Parathyroid adenoma (tissue), 2 donors: Measurements from ENCODE around the gene WWP2.
"Not testable (repeated sequence)": the region's sequence is repeated elsewhere in the genome, so short reads cannot be mapped to it uniquely, and the experiment has no call there.

Experiments used
- H2AFZ ChIP-seq: fragments of 300-600 bp; sonication (generic); one replicate; pipeline ENCODE4 v1.7.0; 2017; ENCODE audit warnings: antibody characterized with exemption, mild to moderate bottlenecking
- H3K27ac ChIP-seq: fragments of 300-600 bp; sonication (generic); one replicate; pipeline ENCODE4 v1.7.0; 2017
- H3K27me3 ChIP-seq: fragments of 300-600 bp; sonication (generic); one replicate; pipeline ENCODE4 v1.7.0; 2017; ENCODE audit warnings: low read length; ENCODE audit not compliant: control insufficient read depth, insufficient read depth
- H3K36me3 ChIP-seq: fragments of 300-600 bp; sonication (generic); one replicate; pipeline ENCODE4 v1.7.0; 2017; ENCODE audit warnings: low read length; ENCODE audit not compliant: control insufficient read depth, insufficient read depth
- H3K4me1 ChIP-seq: fragments of 300-600 bp; sonication (generic); one replicate; pipeline ENCODE4 v1.7.0; 2017; ENCODE audit warnings: control low read depth
- H3K4me2 ChIP-seq: fragments of 300-600 bp; sonication (generic); one replicate; pipeline ENCODE4 v1.7.0; 2017; ENCODE audit warnings: low read length
- H3K4me3 ChIP-seq: fragments of 300-600 bp; sonication (generic); one replicate; pipeline ENCODE4 v1.7.0; 2017; ENCODE audit warnings: low read depth, low read length
- H3K79me2 ChIP-seq: fragments of 300-600 bp; sonication (generic); one replicate; pipeline ENCODE4 v1.7.0; 2017; ENCODE audit warnings: control low read depth
- H3K9ac ChIP-seq: fragments of 300-600 bp; sonication (generic); one replicate; pipeline ENCODE4 v1.7.0; 2017; ENCODE audit warnings: mild to moderate bottlenecking
- H3K9me3 ChIP-seq: fragments of 300-600 bp; sonication (generic); one replicate; pipeline ENCODE4 v1.7.0; 2017; ENCODE audit warnings: low read length; ENCODE audit not compliant: control insufficient read depth
- TF ChIP-seq, protein P1 (sequence below): fragments of 300-600 bp; sonication (generic); IDR thresholded peaks from one replicate; pipeline ENCODE4 v1.7.0; 2017; ENCODE audit warnings: antibody characterized with exemption, mild to moderate bottlenecking
- donor health status: primary hyperparathyroidism.

WWP2 gene

DNA sequence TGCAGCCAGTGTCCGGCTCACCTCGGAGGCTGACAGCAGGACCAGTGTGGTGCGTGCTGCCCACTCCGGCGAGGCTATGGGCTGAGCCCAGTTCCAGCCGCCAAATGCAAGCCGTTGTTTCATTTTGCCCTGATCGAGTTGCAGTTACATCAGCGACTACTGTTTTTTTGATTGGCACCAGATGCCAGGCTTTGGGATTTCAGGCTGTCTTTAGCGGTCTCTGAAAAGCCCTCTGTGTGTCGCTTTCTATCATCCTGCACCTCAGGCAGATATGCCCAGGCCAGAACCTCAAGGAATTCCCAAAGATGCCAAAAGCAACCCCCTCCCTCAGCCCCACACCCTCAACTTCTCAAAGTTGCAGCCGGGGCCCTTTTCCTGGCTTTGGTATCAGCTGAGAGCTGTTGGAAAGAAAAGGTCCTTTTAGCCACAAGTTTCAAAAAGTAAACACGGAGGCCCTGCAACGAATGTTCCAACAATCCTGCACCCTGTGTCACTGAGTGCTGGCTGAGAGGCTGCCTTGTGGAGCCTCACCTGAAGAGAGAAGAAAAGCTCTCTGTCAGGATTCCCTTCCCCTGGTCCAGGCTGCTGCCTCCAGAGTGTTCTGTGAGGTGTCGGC, 58.9 kb downstream of the WWP2 start:
- Histone ChIP-seq H3K27ac (no peak overlapping the region), H3K4me3 (no peak overlapping the region), H3K79me2 (peaks cover 16% of the 10 kb centered on the region), H3K9me3 (no peaks in the 10 kb centered on the region), H3K36me3 (no peaks in the 10 kb centered on the region), H3K4me2 (no peak overlapping the region), H3K9ac (no peak overlapping the region), H3K4me1 (no peaks in the 10 kb centered on the region), H2AFZ (no peak overlapping the region), H3K27me3 (no peaks in the 10 kb centered on the region)
- TF ChIP-seq, protein P1, sequence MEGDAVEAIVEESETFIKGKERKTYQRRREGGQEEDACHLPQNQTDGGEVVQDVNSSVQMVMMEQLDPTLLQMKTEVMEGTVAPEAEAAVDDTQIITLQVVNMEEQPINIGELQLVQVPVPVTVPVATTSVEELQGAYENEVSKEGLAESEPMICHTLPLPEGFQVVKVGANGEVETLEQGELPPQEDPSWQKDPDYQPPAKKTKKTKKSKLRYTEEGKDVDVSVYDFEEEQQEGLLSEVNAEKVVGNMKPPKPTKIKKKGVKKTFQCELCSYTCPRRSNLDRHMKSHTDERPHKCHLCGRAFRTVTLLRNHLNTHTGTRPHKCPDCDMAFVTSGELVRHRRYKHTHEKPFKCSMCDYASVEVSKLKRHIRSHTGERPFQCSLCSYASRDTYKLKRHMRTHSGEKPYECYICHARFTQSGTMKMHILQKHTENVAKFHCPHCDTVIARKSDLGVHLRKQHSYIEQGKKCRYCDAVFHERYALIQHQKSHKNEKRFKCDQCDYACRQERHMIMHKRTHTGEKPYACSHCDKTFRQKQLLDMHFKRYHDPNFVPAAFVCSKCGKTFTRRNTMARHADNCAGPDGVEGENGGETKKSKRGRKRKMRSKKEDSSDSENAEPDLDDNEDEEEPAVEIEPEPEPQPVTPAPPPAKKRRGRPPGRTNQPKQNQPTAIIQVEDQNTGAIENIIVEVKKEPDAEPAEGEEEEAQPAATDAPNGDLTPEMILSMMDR = no peak

DNA sequence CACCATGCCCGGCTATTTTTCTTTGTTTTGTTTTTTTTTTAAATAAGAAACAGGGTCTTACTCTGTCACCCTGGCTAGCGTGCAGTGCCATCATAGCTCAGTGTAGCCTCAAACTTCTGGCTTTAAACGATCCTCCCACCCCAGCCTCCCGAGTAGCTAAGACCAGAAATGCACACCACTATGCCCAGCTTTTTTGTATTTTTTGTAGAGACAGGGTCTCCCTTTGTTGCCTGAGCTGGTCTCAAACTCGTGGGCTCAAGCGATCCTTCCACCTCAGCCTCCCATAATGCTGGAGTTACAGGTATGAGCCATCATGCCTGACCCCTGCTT, 59.7 kb downstream of the WWP2 start:
- H3K36me3 ChIP-seq = no peaks in the 10 kb centered on the region
- H3K4me3 ChIP-seq = no peak overlapping the region
- H3K4me2 ChIP-seq = no peak overlapping the region
- H2AFZ ChIP-seq = no peak overlapping the region
- no peaks in the 10 kb centered on the region for H3K9me3 ChIP-seq
- TF ChIP-seq, protein P1 = no peak
- H3K9ac ChIP-seq = no peak overlapping the region
- H3K27ac ChIP-seq = no peak overlapping the region
- H3K27me3 ChIP-seq = no peaks in the 10 kb centered on the region
- no peaks in the 10 kb centered on the region for H3K4me1 ChIP-seq
- peaks cover 16% of the 10 kb centered on the region for H3K79me2 ChIP-seq

DNA sequence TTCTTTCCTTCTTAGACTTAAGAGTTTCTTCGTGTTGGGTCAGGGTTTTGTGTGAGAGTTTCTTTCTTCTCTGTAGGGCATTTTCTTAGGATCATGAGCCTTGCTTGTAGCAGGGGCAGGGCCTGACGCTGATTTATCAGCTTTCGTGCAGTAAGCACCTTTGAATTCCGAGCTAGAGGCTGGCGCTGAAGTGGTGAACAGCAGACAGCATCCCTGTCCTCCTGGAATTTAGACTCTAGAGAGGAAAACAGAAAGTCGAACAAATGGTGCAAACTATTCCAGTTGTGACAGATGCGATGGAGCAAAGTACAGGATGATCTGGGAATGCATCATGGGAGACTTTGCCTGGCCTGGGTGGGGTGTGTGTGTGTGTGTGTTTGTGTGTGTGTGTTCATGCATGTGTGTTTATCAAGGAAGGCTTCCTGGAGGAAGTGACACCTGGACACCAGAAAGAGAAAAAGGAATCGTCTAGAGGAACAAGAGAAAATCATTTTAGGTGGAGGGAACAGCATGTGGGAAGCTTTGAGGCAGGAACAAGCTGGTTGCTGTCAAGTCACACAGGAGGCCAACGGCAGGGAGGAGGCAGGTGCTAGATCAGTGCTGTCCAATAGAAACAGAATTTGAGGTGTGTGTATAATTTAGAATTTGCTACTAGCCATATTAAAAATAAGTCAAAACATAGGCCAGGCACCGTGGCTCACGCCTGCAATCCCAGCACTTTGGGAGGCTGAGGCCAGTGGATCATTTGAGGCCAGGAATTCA, 60.2 kb downstream of the WWP2 start:
- H3K9ac ChIP-seq = no peak overlapping the region
- H3K4me3 ChIP-seq = no peak overlapping the region
- H3K4me1 ChIP-seq = no peaks in the 10 kb centered on the region
- peaks cover 13% of the 10 kb centered on the region for H3K79me2 ChIP-seq
- no peak overlapping the region for H3K27ac ChIP-seq
- no peak overlapping the region for H2AFZ ChIP-seq
- no peaks in the 10 kb centered on the region for H3K9me3 ChIP-seq
- no peaks in the 10 kb centered on the region for H3K27me3 ChIP-seq
- no peak overlapping the region for H3K4me2 ChIP-seq
- TF ChIP-seq, protein P1 = no peak
- no peaks in the 10 kb centered on the region for H3K36me3 ChIP-seq

DNA sequence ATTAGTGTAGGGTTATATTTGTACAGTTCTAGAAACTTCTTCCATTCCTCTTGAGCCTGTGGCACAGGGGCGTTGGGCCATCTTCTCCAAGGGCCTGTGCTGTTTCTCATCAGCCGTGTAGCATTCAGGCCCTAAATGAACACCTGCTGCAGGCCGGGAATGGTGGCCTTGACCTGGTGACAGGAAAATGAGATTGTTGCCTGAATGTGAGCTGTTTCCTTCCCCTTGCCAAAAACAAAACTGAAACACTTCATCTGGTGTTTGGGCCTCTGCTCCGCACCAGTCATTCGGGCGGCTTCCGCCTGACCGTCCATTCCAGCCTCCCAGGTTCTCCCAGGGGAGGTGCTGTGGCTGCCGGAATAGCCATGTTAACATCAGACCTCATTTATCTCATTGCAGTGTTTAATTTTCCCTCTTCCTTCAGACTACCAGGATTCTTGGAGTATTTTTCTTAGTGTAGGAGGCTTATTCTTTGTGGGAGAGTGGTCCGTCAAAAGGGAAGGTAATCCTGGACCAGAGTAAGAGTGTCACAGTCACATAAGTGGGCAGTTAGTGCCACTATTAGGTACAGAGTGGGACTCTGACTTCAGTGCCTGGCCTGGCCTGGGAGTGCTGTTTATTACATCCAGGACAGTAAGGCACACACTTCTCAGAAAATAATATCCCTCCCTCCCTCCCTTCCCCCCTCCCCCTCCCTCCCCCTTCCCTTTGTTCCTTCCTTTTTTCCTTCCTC, 61.9 kb downstream of the WWP2 start:
- Histone ChIP-seq H3K79me2 (peaks cover 10% of the 10 kb centered on the region), H3K9me3 (no peaks in the 10 kb centered on the region), H3K9ac (no peak overlapping the region), H3K4me2 (no peak overlapping the region), H3K27ac (peak overlapping the region; percentile 17), H3K36me3 (no peaks in the 10 kb centered on the region), H3K4me1 (no peaks in the 10 kb centered on the region), H3K4me3 (no peak overlapping the region), H2AFZ (no peak overlapping the region), H3K27me3 (no peaks in the 10 kb centered on the region)
- TF ChIP-seq, protein P1 = no peak

DNA sequence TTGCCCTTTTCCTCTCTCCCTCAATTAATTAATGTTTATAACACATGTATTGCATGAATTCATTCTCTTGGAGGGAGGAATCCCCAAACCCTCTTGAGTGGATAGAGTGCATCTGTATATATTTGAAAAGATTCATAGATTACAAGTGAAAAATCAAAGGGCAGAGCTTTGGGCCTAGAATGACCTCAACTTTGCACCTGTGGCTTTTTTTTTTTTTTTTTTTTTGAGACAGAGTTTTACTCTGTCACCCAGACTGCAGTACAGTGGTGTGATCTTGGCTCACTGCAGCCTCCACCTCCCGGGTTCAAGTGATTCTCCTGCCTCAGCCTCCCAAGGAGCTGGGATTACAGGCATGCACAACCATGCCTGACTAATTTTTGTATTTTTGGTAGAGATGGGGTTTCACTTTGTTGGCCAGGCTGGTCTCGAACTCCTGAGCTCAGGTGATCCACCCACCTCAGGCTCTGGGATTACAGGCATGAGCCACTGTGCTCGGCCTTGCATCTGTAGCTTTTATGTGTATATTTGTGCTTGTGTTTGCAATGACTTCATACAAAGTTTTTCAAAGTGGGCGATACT, 62.5 kb downstream of the WWP2 start:
- not testable (repeated sequence) for H3K27ac ChIP-seq, H3K9me3 ChIP-seq, H3K79me2 ChIP-seq, H3K36me3 ChIP-seq, H2AFZ ChIP-seq, H3K4me1 ChIP-seq, H3K4me3 ChIP-seq, H3K27me3 ChIP-seq, H3K4me2 ChIP-seq, H3K9ac ChIP-seq
